ENCODE results near the gene TINAGL1.

The TINAGL1 gene, protein sequence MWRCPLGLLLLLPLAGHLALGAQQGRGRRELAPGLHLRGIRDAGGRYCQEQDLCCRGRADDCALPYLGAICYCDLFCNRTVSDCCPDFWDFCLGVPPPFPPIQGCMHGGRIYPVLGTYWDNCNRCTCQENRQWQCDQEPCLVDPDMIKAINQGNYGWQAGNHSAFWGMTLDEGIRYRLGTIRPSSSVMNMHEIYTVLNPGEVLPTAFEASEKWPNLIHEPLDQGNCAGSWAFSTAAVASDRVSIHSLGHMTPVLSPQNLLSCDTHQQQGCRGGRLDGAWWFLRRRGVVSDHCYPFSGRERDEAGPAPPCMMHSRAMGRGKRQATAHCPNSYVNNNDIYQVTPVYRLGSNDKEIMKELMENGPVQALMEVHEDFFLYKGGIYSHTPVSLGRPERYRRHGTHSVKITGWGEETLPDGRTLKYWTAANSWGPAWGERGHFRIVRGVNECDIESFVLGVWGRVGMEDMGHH

DNA sequence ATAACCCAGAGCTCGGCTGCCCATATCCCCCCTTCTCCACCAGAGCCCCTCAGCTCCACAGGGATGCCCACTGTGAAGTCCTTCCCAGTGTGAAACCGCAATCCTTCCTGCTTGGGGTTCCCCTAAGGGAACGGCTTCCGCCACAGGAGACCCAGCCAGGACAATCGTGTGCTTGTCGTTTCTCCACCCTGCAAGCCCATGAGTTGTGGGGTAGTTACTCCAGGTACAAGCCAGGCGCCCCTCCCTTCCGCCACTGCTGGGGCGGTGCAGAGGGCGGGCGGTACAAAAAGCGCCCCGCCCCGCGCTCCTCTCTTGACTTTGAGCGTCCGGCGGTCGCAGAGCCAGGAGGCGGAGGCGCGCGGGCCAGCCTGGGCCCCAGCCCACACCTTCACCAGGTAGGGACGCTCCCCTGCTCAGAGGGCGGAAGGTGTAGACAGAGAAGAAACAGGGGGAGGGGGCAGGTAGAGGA lies at the start of gene TINAGL1:
Gene TINAGL1 (plus strand): TSS at position 315 of the 469 bp plus-strand sequence. CDS start 634 bp downstream, outside the sequence.
- DNase-seq: no peak

DNA sequence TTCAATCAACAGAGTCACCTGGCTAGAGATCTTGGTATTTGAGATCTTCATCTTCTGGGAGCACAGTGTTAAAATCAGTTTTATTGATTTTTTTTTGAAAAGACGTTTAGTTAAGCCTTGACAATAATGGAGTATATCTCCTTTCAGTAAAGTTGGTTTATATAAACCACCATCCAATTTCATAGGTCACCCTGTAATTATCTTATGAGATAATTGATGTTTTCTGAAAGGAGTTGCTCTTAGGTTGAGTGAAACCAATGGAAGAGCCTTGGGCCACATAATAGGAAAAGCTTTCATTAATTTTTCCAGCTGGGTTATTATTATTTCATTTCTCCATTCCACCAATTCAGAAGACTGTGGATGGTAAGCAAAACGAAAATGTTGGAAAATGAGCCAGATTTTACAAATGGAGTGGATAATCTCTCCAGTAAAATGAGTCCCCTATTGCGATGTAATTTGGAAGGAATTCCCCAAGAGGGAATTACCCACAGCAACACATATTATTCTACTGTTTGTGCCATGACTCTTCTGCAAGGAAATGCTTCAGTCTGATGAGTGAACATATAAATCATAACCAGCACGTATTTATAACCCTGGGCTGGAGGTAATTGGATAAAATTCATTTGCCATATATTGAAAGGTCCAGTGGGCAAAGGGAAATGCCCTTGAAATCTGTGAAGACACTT lies 46.2 kb upstream of the TINAGL1 start:
- peak; percentile 77 for DNase-seq

DNA sequence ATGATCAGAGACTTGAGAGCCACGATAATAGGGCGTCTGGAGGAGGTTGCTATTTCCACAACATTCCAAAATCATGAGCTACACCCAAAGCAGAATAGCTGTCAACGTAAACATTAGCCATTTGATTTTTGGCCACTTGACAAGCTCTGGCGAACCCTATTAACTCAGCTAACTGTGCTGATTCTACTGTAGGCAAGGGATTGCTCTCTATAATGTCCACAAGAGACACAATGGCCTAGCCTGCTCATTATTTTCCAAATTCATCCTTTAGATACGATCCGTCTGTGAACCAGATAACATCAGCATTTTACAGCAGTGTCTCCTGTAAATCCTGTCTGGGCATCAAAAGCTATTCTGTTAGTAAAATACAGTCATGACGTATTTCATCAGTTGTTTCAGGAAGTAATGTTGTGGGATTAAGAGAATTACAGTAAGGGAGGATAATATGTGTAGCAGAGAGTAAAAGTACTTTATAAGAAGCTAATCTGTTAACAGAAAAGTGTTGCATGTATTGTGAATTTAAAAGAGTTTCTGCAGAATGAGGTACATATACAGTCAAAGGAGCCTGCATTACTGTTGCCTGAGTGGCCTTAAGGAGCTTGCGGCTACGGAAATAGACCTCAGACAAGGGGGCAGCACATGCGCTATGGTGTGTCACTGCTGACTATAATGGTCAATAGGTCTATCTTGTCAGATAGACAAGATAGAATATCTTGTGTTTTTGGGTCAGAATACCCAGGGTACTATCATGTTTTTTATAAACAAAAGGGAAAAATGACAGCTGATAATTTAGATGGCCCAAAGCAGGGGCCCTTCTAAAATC lies 44.9 kb upstream of the TINAGL1 start:
- DNase-seq: peak; percentile 88

DNA sequence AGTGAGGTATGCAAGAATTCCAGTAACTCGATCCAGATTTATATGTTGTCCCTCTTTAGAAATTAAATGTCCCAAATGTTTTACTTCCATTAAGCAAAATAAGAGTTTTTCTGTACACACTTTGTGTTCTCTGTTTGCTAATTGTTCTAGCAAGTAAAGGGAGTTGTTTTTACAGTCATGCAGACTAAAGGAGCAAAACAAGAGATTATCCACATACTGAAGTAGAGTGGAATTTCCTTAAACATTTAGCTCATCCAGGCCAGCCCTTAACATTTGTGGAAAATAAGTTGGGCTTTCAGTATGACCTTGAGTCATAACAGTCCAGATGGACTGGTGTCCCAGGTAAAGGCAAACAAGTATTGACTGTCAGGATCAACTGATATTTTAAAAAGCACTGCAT lies 44.1 kb upstream of the TINAGL1 start:
- no peak for DNase-seq

DNA sequence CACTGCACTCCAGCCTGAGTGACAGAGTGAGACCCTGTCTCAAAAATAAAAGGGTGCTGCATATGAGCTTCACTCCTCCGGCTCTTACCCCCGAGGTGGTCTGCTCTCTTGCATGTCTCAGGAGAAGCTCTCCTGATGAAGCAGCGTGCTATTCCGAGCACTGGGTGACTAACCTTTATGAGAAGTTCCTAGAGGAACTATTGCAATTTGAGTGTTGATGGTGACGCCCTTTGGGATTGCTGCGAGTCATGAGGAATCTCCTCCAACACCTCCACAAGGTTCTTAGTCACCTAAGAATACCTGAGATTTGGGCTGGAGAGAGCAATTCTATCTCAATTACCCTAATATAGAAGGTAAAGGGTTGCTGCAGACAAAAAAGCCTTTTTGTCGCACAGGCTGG lies 40.8 kb upstream of the TINAGL1 start:
- no peak for DNase-seq

DNA sequence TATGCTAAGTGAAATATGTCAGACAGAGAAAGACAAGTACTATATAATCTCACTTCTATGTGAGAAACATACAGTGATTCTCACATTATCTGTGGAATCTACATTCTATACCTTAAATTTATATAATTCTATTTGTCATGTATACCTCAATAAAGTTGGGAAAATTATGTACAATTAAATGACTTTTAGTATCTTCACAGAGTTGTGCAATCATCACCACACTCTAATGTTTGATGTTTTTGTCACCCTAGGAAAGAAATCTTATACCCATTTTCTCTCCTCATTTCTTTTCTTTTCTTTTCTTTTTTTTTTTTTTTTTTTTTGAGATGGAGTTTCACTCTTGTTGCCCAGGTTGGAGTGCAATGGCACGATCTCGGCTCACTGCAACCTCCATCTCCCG lies 37.0 kb upstream of the TINAGL1 start:
- DNase-seq: no peak

DNA sequence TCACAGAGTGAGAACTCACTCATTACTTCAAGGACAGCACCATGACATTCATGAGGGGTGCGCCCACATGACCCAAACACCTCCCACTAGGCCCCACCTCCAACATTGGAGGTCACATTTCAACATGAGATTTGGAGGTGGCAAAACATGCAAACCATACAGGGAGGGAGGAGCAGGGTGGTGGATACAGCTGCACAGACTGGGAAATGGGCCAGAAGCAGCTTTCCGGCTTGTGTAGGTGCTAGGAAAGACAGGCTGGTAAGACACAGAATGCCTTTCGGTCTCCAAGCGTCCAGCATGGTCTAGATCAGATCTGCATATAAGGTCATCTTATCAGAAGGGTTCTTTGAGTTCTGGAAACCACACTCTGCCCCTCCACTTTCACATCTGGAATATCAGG lies 35.1 kb upstream of the TINAGL1 start:
- no peak for DNase-seq

DNA sequence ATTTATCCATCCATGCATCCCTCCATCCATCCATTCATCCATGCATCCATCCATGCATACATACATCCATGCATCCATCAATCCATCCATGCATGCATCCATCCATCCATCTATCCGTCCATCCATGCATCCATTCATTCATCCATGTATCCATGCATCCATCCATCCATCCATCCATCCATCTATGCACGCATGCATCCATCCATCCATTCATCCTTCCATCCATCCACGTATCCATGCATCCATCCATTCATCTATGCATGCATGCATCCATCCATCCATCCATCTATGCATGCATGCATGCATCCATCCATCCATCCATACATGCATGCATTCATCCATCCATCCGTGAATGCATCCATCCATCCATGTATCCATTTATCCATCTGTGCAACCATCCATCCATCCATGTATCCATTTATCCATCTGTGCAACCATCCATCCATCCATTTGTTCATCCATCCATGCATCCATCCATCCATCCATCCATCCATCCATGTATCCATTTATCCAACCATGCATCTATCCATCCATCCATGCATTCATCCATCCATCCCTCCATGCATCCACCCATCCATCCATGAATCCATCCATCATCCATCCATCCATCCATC lies 30.3 kb upstream of the TINAGL1 start:
- DNase-seq: no peak

DNA sequence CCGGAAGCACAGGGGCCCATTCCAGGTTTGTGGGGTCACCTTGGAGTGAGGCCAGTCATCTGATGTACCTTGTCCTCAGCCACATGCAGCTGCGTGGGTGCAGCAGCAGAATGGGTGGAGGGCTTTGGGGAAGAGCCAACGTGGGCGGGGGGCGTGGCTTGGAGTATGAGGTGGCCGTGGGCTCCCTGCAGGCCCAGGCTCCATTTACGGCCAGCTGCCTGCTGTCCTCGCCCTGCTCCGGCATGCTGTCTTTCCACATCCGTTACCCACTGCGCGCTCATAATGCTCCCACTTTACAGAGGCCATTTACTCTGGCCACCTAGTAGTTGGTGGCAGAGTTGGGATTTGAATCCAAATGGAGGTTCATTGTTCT lies 27.8 kb upstream of the TINAGL1 start:
- no peak for DNase-seq

DNA sequence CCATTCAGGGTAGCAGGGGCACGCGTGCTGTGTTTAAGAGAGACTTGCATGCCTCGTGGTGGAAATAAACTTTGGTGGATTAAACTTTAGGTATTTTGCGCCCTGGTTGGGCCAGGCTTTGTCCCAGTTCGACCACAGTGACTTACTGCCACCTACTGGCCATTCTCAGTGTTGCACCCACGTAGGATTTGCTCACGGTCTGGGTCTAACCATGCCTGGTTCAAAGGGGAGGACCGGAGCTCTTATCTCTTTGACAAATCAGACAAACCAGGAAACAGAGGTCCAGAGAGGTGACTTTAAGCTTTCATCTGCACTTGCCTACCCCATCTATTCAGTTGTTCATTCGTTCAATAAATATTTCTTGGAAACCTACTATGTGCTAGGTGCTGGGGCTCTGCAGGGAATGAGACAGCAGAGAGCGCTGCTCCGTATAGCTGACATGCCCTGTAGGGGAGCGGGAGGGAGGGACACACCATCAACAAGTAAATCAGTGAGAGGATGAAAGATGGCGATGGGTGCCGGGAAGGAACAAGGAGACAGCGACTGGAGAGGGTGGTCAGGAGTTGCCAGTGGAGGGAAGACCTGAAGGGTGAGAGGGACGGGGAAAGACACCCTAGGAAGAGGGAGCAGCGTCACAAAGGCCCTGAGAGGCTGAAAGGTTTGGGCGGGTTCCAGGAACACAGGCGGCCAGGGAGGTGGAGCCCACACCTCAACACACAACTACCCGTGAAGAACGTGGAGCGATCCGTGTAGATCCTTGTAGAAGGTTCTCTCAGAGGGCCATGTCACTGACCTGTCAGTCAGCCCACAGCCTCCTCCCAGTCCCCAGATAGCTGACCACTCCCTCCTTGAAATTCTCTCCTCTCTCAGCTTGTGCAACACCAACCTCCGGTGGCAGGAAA lies 27.2 kb upstream of the TINAGL1 start:
- peak; percentile 85 for DNase-seq

DNA sequence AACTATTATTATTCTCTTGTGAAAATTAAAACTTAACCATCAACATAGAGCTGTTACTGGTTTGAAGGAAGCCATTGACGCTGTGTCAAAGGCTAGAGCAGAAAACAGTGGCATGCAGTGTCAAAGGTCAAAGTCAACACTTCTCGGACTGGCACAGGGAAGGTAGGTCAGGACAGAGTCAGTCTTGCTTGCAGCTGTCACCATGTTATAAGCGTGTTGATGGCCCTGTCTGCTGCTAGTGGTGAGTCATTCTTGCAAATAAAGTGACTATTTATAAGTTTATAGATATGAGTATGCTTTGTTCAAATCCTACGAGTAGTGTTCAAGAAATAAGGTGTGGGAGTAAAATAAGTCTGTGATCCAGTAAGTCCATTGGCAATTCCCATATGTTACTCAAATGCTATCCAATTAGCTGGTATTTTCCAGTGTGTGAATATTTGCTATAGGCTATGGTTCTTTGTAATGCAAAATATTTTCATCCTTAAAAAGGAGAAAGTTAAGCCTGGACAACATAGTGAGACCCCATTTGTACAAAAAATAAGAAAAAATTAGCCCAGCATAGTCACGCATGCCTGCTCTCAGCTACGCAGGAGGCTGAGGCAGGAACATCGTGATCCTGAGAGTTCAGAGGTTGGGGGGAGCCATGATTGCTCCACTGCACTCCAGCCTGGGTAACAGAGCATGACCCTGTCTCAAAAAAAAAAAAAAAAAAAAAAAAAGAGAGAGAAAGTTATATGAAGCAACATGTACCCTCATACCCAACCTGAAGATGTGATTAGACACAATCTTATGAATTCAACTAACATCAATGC lies 26.3 kb upstream of the TINAGL1 start:
- no peak for DNase-seq

DNA sequence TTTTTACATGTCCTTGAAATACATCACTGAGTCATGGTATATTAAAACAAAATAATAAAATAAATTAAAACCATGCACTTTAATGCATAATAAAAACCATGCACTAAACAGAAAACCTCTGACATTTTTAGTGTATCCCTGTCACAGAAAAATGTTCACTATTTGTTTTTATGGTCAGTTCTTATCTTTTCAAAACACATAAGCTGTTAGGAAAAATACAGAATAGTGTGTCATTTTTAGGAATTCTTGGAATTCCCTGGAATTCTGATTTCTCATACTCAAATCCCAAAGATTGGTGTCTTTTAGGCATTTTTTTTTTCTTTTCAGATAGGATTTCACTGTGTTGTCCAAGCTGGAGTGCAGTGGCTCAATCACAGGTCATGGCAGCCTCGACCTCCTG lies 25.1 kb upstream of the TINAGL1 start:
- no peak for DNase-seq

DNA sequence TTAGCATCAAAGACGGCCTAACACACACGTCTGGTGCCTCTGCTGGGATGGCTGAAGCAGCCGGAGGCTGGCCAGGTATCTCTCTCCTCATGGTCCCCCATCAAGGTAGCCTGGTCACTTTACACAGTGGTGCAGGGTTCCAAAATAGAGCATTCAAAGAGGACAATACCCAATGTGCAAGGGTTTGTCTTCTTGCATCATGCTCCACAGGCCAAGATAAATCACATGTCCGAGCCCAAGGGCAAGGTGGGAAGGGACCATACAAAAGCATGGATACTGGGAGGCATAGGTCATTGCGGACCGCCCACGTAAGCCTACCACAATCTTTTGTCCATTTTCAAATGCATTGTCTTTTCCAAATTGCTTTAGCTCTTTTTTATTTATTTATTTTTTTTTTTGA lies 23.8 kb upstream of the TINAGL1 start:
- DNase-seq: no peak

DNA sequence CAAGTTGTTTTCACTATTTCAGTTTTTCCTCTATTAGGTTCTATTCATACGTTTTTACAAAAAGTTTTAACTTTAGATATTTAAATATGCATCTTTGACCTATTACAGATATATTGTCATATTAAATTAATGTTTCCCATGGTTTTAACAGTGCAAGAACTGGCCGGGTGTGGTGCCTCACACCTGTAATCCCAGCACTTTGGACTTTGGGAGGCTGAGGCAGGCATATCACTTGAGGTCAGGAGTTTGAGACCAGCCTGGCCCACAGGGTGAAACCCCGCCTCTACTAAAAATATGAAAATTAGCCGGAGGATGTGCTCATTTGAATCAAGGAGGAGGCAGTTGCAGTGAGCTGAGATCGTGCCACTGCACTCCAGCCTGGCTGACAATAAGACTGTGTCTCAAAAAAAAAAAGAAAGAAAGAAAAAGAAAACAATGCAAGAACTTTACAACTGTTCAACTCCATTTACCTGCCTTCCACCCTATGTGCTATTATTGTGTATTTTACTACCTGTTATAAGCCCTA lies 19.8 kb upstream of the TINAGL1 start:
- no peak for DNase-seq

DNA sequence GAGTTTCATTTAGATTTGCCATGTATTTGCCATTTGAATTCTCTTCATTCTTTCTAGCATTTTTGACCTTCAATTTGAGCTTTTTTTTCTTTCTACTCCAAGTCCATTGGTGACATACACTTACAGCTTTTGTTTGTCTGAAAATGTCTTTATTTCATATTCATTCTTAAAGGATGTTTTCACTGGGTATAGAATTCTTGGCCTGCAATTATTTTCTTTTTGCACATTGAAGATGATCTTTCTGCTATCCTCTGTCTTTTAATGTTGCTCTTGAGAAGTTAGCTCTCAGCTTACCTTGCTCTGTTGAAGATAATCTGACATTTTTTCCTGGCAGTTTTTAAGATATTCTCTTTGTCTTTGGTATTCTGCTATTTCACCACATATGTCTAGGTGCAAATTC lies 16.6 kb upstream of the TINAGL1 start:
- DNase-seq: no peak

DNA sequence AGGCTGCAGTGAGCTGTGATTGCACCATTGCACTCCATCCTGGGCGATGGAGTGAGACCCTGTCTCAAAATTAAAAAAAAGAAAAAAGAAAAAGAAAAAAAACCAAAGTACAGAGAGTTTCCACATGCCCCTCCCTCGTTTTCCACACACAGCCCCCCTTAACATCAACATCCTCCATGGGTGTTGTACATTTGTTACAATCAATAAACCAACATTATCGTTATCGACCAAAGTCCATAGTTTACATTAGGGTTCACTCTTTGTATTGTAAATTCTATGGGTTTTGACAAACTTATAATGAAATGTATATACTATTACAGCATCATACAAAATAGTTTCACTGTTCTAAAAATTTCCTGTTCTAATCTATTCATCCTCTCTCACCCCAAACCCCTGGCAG lies 15.9 kb upstream of the TINAGL1 start:
- DNase-seq: no peak

DNA sequence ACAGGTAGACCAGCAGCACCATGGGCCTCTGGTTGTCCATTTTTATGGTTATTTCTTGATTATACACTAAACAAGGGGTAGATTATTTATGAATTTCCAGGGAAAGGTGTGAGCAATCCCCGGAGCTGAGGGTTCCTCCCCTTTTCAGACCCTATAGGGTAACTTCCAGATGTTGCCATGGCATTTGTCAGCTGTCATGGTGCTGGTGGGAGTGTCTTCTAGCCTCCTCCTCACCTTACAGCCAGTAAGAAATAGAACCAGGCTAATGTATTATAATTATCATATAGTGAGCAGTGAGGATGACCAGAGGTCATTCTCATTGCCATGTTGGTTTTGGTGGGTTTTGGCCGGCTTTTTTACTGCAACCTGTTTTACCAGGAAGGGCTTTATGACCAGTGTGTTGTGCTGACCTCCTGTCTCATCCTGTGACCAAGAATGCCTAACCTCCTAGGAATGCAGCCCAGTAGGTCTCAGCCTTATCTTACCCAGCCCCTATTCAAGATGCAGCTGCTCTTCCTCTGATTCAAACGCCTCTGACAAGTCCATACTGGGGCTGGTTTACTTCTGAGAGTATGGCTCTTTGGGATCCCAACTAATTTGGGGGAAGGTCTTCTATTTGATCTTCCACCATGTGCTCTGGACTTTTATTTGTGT lies 13.5 kb upstream of the TINAGL1 start:
- no peak for DNase-seq

DNA sequence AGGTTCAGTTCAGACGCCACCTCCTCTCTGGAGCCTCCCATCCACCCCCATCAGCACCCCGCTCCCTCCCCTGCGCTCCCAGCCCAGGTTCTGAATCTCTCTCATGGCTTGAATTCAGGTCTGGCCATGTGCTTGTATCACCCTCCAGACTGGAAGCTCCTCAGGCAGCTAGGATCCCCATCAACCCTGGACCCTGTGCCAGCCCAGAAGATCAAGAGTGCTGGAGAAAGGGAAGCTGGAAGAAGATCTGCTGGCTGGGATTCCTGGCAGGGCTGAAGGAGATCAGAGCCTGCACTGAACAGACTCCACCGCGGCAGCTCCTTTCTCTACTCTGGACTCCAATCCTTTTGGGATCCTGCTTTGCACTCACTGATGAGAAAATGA lies 11.7 kb upstream of the TINAGL1 start:
- no peak for DNase-seq

DNA sequence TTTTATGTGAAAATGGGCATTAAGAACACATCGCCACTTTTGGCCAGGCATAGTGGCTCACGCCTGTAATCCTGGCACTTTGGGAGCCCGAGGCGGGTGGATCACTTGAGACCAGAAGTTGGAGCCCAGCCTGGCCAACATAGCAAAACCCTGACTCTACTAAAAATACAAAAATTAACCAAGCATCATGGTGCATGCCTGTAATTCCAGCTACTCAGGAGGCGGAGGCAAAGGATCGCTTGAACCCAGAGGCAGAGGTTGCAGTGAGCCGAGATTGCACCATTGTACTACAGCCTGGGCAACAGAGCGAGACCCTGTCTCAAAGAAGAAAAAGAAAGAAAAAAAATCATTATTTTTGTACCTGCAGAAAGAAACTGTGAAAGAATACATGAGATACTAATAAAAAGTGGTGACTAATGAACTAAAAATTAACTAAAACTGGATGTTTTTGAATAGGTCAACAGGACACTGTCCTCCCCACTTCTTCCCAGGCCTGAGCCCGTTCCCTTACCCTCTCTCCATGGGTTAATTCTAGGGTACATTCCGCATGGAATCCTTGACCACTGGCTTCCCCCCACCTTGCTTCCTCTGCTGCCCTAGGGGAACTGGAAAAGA lies 8.3 kb upstream of the TINAGL1 start:
- no peak for DNase-seq

Measured in NCI-H1105 treated with DMSO at 0.1 percent for 48 hours (cell line).